HG02870 (cell line): Measurements from ENCODE around the gene S1PR2.
A peak's percentile ranks its signal among the peaks of the same experiment; 100 is the strongest.
"Not testable (repeated sequence)": the region's sequence is repeated elsewhere in the genome, so short reads cannot be mapped to it uniquely, and the experiment has no call there.

Experiments used
- ATAC-seq: cut with Tn5 transposase; IDR thresholded peaks from one replicate; pipeline ENCODE4 v1.9.1; 2021; ENCODE audit warnings: mild to moderate bottlenecking, moderate library complexity; ENCODE audit not compliant: unreplicated experiment

The S1PR2 gene

DNA sequence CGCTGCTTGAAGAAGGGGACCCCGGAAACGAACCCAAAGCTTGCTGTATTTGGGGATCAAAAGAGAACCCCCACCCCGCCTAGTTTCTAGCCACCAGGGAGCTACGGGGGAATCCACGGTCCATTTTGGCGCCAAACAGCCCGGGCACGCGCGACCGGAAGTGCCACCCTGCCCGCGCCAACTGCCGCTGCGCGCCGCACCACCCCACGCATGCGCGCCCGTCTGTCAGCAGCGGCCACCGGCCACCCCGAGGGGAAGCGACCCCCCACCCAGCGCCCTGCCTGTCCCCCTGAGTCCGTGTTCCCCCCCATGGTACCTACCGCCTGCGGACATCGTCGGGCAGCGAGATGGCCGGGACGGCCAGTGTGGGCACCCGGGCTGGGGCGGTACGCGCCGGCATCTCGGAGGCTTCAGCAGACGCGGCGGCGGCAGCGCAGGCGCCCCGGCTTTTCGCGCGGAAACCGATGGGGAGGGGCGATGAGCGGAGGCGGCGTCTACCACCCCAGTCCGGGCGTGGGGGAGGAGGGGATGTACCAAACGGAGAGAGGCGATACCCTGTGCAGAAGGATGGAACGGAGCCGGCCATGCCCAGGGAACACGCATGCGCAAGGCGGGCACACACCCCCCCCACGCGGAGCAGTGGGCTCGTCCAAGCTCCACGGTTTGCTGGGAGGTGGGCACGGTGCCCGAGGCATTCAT lies 36.5 kb downstream of the S1PR2 start, which contains the start of gene DNMT1:
Gene DNMT1, minus strand, starts transcription at position 454 of the 699 bp plus-strand sequence. Its CDS starts 54 bp downstream, at position 400.
- peak; percentile 84 for ATAC-seq

- ATAC-seq = peak; percentile 12
Measured at GRCh38 chr19:10193790-10194499, 37.2 kb downstream of the S1PR2 start.

DNA sequence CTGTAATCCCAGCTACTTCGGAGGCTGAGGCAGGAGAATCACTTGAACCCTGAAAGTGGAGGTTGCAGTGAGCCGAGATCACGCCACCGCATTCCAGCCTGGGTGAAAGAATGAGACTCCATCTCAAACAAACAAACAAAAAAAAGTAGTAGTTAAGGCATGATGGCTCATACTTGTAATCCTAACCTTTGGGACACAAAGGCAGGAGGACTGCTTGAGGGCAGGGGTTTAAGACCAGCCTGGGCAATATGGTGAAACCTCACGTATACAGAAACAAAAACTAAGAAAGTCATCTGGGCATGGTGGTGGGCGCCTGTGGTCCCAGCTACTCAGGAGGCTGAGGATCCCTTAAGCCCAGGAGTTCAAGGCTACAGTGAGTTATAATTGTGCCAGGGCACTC lies 38.2 kb downstream of the S1PR2 start:
- ATAC-seq = no peak

GRCh38 chr19:10191347-10191746 lies 39.8 kb downstream of the S1PR2 start:
- no peak for ATAC-seq

GRCh38 chr19:10190026-10190425 lies 41.1 kb downstream of the S1PR2 start:
- ATAC-seq = no peak

DNA sequence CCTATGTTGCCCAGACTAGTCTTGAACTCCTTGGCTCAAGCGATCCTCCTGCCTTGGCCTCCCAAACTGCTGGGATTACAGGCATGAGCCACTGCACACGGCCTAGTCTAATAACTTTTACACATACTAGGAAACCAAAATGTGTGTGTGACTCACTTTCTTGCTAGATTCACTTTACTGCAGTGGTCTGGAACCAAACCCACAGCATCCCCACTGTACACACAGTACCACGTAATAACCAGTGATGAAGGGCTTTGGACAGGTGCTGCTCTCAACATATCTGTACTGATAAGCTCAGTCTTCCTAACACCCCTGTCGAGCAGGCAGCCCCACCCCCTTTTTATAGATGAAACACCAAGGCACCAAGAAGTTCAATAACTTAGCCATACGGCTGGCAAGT lies 41.5 kb downstream of the S1PR2 start:
- no peak for ATAC-seq

DNA sequence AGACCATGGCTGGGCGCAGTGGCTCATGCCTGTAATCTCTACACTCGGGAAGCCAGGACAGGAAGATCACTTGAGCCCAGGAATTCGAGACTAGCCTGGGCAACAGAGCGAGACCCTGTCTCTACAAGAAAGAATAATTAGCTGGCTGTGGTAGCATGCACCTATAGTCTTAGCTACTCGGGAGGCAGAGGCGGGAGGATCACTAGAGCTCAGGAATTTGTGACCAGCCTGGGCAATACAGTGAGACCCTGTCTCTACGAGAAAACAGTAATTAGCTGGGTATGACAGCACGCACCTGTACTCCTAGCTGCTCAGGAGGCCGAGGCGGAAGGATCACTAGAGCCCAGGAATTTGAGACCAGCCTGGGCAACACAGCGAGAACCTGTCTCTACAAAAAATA lies 43.8 kb downstream of the S1PR2 start:
- no peak for ATAC-seq

- no peak for ATAC-seq
Measured at GRCh38 chr19:10184636-10185035, 46.5 kb downstream of the S1PR2 start.

GRCh38 chr19:10183926-10184325 lies 47.2 kb downstream of the S1PR2 start:
- no peak for ATAC-seq

DNA sequence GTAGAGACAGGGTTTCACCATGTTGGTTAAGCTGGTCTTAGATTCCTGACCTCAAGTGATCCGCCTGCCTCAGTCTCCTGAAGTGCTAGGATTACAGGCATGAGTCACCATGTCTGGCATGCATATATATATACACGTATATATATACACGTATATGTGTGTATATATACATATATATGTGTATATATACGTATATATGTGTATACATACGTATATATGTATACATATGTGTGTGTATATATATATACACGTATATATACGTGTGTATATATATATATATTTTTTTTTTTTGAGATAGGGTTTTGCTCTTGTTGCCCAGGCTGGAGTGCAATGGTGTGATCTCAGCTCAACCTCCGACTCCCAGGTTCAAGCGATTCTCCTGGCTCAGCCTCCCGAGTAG lies 48.3 kb downstream of the S1PR2 start:
- no peak for ATAC-seq

GRCh38 chr19:10182076-10182475 lies 49.1 kb downstream of the S1PR2 start:
- no peak for ATAC-seq

DNA sequence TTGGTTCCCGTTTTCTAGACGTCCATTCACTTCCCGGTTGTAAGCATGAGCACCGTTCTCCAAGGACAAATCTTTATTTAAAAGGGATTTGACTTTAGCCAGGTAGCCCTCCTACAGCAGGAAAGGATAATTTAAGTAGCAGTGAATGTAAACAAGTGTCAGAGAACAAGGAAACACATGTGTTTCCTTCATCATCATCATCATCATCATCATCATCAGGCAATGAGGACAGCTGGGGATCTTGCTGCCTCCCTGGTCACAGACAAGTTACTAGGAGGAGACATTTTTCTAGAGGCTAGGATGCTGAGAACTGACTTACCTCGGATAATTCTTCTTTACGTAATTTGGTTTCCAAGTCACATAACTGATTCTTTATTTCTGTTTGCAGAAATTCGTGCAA lies 50.7 kb downstream of the S1PR2 start:
- ATAC-seq = no peak

DNA sequence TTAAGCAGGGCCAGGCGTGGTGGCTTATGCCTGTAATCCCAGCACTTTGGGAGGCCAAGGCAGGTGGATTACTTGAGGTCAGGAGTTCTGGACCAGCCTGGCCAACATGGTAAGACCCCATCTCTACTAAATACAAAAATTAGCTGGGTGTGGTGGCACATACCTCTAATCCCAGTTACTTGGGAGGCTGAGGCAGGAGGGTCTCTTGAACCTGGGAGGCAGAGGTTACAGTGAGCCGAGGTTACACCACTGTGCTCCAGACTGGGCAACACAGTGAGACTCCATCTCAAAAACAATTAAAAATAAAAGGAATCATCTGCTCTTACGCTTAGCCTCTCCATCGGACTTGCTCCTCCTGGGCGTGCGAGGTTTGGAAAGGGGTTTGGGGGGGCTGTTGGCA lies 51.1 kb downstream of the S1PR2 start:
- ATAC-seq = not testable (repeated sequence)

DNA sequence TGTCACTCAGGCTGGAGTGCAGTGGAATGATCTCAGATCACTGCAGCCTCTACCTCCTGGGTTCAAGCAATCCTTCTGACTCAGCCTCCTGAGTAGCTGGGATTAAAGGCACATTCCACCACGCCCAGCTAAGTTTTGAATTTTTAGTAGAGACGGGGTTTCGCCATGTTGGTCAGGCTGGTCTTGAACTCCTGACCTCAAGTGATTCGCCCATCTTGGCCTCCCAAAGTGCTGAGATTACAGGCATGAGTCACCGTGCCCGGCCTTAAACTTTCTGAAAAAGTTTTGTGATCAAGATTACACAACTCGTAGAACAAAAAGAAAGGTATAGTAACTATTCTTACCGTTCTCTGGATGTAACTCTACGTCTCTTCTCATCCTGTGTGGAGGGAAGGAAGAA lies 57.6 kb downstream of the S1PR2 start:
- no peak for ATAC-seq
